Raji (cell line): ENCODE results near the gene CHST8.

Experiments
- POLR2A ChIP-seq: IDR thresholded peaks from 2 replicates; pipeline ENCODE4 v1.6.1; 2011; ENCODE audit warnings: low read depth, low read length, control low read depth; ENCODE audit not compliant: insufficient read depth

The CHST8 gene

DNA sequence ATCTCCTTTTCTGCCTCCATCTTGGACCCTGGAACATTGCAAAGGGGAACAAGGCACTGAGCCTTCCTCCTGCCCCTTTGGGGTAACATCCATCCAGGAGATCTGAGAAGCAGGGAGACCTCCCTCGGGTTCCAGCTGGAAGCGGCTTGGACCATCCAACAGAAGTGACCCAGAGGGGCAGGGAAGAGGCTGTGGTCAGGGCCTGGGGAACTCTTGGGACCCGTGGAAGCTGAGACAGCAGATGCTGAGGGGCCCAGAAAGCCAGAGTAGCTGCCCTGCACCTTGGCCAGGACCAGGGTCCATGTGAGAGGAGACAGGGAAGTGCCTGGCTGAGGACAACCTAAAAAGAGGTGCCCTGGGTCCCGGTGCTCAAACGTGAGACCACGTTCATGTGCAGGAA lies 153.0 kb downstream of the CHST8 start:
- no peak for TF ChIP-seq POLR2A

DNA sequence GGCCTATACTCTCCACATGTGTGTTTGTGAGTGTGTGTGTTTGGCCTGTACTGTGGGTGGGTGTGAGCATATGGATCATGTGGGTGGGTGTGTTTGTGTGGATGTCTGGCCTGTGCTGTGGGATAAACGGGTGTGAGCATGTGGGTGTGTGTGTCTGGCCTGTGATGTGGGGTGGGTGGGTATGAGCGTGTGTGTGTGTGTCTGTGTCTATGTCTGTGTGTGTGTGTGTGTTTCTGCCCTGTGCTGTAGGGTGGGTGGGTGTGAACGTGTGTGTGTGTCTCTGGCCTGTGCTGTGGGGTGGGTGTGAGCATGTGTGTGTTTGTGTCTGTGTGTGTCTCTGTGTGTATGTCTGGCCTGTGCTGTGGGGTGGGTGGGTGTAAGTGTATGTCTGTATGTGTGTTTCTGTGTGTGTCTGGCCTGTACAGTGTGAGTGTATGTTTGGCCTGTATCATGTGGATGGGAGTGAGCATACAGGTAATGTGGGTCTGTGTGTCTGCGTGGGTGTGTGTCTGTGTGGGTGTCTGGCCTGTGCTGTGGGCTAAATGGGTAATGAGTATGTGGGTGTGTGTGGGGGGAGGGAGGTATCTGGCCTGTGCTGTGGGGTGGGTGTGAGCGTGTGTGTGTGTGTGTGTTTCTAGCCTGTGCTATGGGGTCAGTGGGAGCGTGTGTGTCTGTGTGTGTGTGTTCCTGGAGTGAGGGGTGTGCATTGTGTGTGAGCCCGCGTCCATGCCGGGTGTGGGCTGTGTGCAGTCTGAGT lies 154.2 kb downstream of the CHST8 start:
- no peak for TF ChIP-seq POLR2A

DNA sequence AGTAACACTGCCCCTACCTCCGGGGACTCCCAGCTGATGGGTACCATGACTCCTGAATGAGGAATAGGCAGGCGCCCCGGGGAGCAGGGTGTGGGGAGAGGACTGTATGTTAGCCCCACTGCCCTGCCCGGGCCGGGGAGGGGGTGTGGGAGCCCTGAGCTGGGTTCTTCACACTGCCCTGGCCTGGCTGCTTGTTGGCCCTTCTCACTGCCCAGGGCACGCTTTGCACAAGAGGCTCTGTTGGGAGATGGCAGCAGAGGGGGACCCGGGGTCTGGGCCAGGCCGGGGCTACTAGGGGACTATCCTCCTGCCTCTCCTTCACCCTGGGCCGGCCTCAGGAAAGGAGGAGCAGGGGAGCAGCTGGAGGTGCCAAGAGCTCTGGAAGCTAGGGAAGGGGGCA lies 155.6 kb downstream of the CHST8 start:
- no peak for TF ChIP-seq POLR2A

DNA sequence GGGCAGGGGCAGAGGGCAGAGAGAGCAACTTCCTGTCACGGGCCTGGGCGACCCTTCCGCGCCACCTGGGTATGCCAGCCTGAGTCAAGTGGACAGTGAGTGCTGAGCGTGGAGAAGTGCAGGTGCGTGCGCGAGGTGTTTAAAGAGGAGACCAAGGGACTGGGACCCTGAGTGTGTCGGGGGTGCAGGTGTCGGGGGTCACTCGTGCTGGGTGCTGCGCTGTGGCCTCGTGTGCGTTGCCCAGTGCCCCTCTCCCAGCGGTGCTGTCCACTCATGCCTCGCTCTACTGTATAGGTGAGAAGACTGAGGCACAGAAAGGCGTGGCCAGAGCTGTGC lies 156.0 kb downstream of the CHST8 start:
- TF ChIP-seq POLR2A, result no peak

DNA sequence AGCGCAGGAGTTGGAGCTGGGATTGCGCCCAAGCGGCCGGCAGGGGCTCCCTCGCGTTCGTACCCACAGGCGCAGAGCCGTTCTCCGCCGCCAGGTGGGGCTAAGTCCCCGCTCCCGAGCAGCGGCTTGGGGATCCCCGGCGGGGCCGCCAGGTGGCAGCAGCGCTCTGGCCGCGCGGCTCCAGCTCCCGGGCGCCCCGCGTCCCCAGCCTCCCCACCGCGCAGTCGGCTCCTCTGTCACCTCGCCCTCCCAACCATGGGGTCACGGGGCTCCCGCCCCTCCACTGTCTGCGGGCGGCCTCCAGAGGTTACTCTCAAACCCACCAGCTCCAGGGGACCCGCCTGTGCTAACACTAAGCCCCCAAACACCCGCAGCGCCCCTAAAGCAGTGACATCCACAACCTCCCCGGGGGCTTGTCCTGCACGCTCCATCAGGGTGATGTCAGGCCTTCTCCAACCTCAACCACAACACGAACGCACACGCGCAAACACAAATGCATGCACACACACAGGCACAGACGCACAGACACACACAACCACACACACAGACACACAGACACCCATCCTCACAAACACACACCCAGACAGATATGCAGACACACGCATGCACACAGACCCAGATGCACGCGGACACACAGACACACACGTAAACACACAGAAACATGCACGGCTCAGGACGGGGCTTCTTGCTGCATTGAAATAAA lies 156.5 kb downstream of the CHST8 start:
- no peak for TF ChIP-seq POLR2A

DNA sequence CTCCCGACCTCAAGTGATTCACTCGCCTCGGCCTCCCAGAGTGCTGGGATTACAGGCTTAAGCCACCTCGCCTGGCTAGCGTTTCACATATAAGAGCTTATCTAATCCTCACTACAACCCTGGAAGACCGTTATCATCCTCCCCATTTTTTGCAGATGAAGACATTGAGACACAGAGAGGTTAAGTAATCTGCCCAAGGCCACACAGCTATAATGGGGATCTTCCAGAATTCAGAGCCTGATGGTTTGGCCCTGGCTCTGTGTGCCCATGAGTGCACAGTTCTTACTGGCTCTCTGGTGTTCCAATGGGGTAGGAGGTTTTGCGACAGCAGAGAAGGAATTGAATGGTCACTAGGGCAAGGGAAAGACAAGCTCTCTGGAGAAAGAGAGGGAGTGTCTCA lies 158.1 kb downstream of the CHST8 start:
- TF ChIP-seq POLR2A, result no peak

DNA sequence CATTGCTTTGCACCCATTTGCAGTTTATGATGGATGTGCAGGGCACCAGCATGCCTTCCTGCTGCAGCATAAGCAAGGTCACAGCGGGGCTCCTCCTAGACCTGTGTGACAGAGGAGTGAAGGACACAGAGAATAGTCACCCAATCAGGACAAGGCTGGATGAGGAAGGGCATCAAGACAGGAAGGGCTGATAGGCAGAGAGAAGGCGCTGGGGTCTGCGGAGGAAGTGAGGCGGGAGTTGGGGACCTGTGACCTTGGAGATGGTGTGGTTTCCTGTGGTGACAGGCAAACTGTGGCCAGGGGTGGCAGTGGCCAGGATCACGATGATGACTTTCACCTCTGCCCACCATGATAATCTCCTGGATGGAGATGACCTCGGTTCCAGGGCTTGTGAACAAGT lies 158.5 kb downstream of the CHST8 start:
- no peak for TF ChIP-seq POLR2A

DNA sequence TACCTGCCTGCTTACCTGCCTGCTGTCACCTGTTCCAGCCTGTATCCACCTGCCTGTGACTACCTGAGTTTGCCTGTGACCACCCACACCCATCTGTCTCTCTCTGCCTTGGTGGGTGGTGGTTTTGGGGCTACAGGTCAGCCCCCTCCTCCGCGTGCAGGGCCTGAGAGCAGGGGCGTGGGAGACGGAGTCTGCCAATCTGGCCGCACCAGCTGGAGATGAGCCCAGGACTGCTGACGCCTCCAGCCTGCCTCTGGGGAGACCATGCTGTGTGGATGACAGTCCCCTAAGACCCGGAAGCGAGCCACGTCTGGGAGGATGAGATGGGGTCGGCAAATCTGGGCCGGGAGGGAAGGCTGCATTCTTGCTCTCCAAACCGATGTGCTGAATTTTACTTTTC lies 159.0 kb downstream of the CHST8 start:
- no peak for TF ChIP-seq POLR2A

DNA sequence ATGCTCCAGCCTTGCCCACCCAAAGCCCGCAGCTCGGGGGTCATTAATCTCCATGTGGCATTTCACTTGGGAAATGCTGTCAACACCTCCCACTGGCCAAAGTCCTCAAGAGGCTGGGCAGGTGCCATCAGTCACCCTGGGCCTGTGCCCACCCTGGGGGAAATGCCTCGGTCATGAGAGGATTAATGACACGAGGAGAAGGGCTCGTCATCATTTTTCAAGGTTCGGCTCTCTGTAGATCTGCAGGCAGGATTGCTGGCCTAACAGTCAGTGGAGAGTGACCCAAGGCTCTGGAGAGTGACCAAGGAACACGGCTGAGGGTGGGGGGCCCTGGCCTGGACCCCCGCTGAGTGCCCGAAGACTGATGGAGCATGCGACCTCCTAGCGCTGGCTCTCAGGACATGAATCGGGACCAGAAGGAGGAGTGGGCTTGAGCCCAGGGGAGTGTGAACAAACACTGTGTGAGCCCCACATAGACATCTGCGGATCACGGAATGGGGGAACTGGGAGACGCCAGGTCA lies 159.7 kb downstream of the CHST8 start:
- no peak for TF ChIP-seq POLR2A

DNA sequence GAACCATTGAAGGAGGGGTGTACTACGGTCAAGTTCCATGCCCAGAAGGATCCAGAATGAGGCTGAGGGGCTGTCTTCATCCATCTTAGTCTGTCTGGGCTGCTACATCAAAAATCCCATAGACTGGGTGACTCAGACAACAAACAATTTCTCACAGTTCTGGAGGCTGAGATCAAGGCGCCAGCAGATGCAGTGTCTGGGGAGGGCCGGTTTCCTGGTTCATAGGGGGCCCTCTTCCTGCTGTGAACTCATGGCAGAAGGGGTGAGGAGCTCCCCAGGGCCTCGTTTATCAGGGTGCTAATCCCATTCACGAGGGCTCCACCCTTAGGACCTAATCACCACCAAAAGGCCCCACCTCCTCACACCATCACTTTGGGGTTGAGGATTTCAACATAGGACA lies 160.2 kb downstream of the CHST8 start:
- no peak for TF ChIP-seq POLR2A

DNA sequence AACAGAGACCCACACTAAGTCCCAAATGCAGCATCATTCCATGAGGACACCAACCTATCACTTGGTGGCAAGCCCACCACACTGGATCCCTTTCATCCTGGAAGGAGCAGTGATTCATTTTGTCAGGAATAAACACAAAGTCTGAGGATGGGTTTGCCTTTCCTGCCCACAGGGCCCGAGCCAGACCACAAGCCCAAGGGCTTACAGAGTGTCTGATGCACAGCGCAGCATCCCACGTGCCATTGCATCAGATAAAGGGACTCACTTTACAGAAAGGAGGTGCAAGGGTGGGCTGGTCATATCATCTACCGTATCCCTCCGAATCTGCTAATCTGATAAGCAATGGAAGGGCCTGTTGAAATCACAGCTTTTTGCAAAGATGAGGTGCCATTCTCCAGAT lies 162.7 kb downstream of the CHST8 start:
- no peak for TF ChIP-seq POLR2A

DNA sequence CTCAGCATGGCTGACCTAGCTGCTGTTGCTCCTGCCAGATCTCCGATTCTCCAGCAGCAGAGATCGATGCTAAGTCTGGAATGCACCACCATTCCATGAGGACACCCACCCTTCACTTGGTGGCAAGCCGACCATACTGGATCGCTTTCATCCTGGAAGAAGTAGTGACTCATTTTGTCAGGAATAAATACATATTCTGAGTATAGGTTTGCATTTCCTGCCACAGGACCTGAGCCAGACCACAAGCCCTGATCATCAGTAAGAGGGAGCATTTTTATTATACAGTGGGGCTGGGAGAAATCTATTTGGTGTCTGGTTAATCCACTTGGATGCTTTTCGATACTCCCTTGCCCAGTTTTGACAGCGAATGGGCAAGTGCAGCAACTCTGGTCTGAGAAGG lies 164.0 kb downstream of the CHST8 start:
- no peak for TF ChIP-seq POLR2A

DNA sequence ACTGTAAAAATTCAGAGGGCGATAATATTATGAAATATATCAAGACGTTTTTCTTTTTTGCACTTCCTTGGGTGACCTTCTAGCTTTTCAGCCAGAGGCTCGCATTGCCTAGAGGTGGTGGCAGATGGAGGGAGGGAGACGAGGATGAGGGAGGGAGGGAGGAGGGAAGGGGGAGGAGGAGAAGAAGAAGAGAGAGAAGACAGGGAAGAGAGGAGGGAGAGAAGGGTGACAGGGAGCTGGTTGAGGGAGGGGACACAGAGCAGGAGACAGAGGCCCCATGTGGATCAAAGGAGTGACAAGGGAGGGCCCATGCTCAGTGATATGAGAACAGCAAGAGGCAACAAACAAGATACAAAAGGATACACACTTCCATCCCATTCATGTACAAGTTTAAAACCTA lies 166.9 kb downstream of the CHST8 start:
- no peak for TF ChIP-seq POLR2A

DNA sequence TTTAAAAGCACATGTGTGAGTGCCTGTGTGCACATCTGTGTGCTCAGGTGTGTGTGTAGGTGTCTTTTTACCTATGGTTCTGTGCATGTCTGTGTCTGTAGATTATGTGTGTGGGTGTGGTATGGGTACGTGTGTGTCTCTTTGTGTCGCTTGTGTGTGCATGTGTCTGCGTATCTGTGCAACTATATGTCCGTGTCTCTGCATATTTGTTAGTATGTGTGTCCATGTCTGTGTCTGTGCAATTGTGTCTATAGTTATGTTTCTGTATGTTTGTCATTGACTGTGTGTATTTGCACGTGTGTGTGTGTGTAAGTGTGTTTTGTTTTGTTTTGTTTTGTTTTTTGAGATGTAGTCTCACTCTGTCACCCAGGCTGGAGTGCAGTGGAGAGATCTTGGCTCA lies 167.6 kb downstream of the CHST8 start:
- no peak for TF ChIP-seq POLR2A

DNA sequence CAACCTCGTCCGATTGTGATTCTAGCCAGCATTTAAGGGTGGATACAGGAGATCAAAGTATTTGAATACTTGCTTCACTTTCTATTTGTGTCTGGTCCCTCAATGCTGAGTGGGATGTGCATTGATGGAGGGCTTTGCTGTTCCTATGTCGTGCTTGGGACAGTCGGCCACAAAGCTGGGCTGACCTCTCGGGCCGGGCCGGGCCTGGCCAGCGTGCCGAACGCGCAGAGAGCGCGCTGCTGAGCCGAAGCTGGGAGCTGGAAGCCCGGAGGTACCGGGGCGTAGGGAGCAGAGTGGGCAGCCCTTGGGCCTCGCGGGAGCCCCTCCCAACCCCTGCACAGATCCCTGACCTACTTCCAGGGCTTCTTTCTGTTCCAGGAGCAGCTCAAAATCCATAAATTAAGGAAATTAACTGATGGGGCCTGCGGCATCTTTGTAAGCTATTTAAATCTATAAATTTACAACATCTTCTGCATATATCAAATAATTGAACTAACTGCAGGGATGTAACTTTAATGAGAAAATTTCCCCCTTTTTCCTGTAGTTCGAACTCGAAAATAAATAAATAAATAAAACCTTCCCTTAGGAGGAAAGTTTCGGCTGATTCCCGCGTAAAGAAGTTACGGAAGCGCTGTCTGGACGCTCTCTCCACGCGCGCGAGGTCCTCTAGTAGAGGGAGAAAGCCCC lies 173.1 kb downstream of the CHST8 start:
- TF ChIP-seq POLR2A, result no peak
